Neural crest cell (in vitro differentiated cells): ENCODE results near the gene ZDHHC1. TPM values are rescaled to one million over a fixed set of nuclear protein-coding genes. Genes with fewer than 3 reads are reported as not detected.

Source experiments
- DNase-seq: peaks from one replicate; pipeline ENCODE4 v3.0.0; 2021; ENCODE audit warnings: low read depth, mixed read lengths, low spot score
- H3K27ac Mint-ChIP-seq: one replicate; pipeline ENCODE4 v1.8.0; 2021; ENCODE audit warnings: mild to moderate bottlenecking, mixed read lengths; ENCODE audit not compliant: unreplicated experiment
- H3K27me3 Mint-ChIP-seq: 2 replicates; pipeline ENCODE4 v1.8.0; 2021; ENCODE audit warnings: low read depth, mild to moderate bottlenecking, mixed read lengths
- H3K36me3 Mint-ChIP-seq: 2 replicates; pipeline ENCODE4 v1.8.0; 2021; ENCODE audit warnings: low read depth, mild to moderate bottlenecking, mixed read lengths
- H3K4me1 Mint-ChIP-seq: 2 replicates; pipeline ENCODE4 v1.8.0; 2021; ENCODE audit warnings: mixed read lengths
- H3K4me3 Mint-ChIP-seq: one replicate; pipeline ENCODE4 v1.8.0; 2021; ENCODE audit warnings: mild to moderate bottlenecking, mixed read lengths
- H3K9me3 Mint-ChIP-seq: 2 replicates; pipeline ENCODE4 v1.8.0; 2021; ENCODE audit warnings: mixed read lengths
- CTCF ChIP-seq: fragments of 200-600 bp; sonication (generic); conservative IDR thresholded peaks from 2 replicates; pipeline ENCODE4 v1.5.0; 2021; ENCODE audit warnings: antibody characterized with exemption, mild to moderate bottlenecking
- long read RNA-seq: library from polyadenylated mRNA; unstranded; transcript quantifications from one replicate; pipeline ENCODE4 v2.0.0, GENCODE V29; 2020
- total RNA-seq: library from RNA; stranded (reverse); gene quantifications from 2 replicates; pipeline ENCODE4 v1.2.1, GENCODE V29; 2021

The ZDHHC1 gene
- total RNA-seq: 9.5 and 10.2 TPM in 2 replicates
- long read RNA-seq: 0 reads

- H3K36me3 Mint-ChIP-seq: no peaks in the 10 kb centered on the region
- peak; percentile 63 for TF ChIP-seq CTCF
- H3K27me3 Mint-ChIP-seq: peaks cover 2% of the 10 kb centered on the region
- H3K27ac Mint-ChIP-seq: peak within 1 kb of the TSS; percentile 92
- DNase-seq: peak; percentile 72
- H3K4me1 Mint-ChIP-seq: peaks cover 27% of the 10 kb centered on the region
- peak within 1 kb of the TSS; percentile 84 for H3K4me3 Mint-ChIP-seq
- H3K9me3 Mint-ChIP-seq: no peaks in the 10 kb centered on the region
These were observed at the start of gene ZDHHC1 for GRCh38 chr16:67415872-67416793. ZDHHC1 (minus strand) TSS chr16:67416477; CDS start chr16:67407775, 8,702 bp downstream.

GRCh38 chr16:67464565-67464964 is 48.3 kb upstream of the ZDHHC1 start:
- Mint-ChIP-seq H3K36me3 (no peaks in the 10 kb centered on the region), H3K4me1 (peaks cover 19% of the 10 kb centered on the region), H3K4me3 (no peak overlapping the region), H3K27me3 (no peaks in the 10 kb centered on the region), H3K27ac (no peak overlapping the region), H3K9me3 (no peaks in the 10 kb centered on the region)
- no peak for TF ChIP-seq CTCF
- DNase-seq: no peak

- Mint-ChIP-seq H3K36me3 (no peaks in the 10 kb centered on the region), H3K27me3 (no peaks in the 10 kb centered on the region)
- no peak for DNase-seq
These were observed 47.4 kb upstream of the ZDHHC1 start for GRCh38 chr16:67463691-67464090.

GRCh38 chr16:67463059-67463458 is 46.8 kb upstream of the ZDHHC1 start:
- no peak for DNase-seq
- peak overlapping the region; percentile 6 for H3K27ac Mint-ChIP-seq
- no peak for TF ChIP-seq CTCF
- no peaks in the 10 kb centered on the region for H3K9me3 Mint-ChIP-seq
- H3K4me3 Mint-ChIP-seq: no peak overlapping the region
- no peaks in the 10 kb centered on the region for H3K36me3 Mint-ChIP-seq
- no peaks in the 10 kb centered on the region for H3K27me3 Mint-ChIP-seq
- peaks cover 26% of the 10 kb centered on the region for H3K4me1 Mint-ChIP-seq

More at GRCh38 chr16:67463691-67464090, 47.4 kb upstream of the ZDHHC1 start:
- Mint-ChIP-seq H3K27ac (no peak overlapping the region), H3K9me3 (no peaks in the 10 kb centered on the region), H3K4me3 (no peak overlapping the region), H3K4me1 (peaks cover 23% of the 10 kb centered on the region)
- no peak for TF ChIP-seq CTCF

GRCh38 chr16:67462279-67462655 is 46.0 kb upstream of the ZDHHC1 start:
- Mint-ChIP-seq H3K9me3 (no peaks in the 10 kb centered on the region), H3K36me3 (no peaks in the 10 kb centered on the region), H3K27me3 (no peaks in the 10 kb centered on the region), H3K27ac (peak overlapping the region; percentile 75), H3K4me3 (no peak overlapping the region), H3K4me1 (peaks cover 26% of the 10 kb centered on the region)
- TF ChIP-seq CTCF: no peak
- no peak for DNase-seq
